Jurkat, Clone E6-1 (cell line): Measurements from ENCODE around the gene FBXW7.

Experiments used
- DNase-seq: peaks from one replicate; pipeline ENCODE4 v3.0.0-alpha.2; 2011; ENCODE audit warnings: low read depth, low spot score
- H3K4me3 ChIP-seq: 2 replicates; pipeline ENCODE4 v1.5.1; 2011; ENCODE audit warnings: mild to moderate bottlenecking, low read length, control low read depth, moderate library complexity

Gene FBXW7

GRCh38 chr4:152454398-152455011 lies 81.4 kb downstream of the FBXW7 start:
- peak; percentile 35 for DNase-seq
- no peak overlapping the region for H3K4me3 ChIP-seq

GRCh38 chr4:152451496-152451895 lies 84.4 kb downstream of the FBXW7 start:
- DNase-seq = no peak

GRCh38 chr4:152448854-152449253 lies 87.0 kb downstream of the FBXW7 start:
- no peak overlapping the region for H3K4me3 ChIP-seq
- DNase-seq = no peak

More at GRCh38 chr4:152451496-152451895, 84.4 kb downstream of the FBXW7 start:
- H3K4me3 ChIP-seq = no peak overlapping the region

GRCh38 chr4:152448038-152448707 lies 87.7 kb downstream of the FBXW7 start:
- no peak overlapping the region for H3K4me3 ChIP-seq
- DNase-seq = no peak

- no peak overlapping the region for H3K4me3 ChIP-seq
- no peak for DNase-seq
Observed at GRCh38 chr4:152443859-152444258, 92.0 kb downstream of the FBXW7 start.

- DNase-seq = no peak
- H3K4me3 ChIP-seq = no peak overlapping the region
Observed at GRCh38 chr4:152437561-152437960, 98.3 kb downstream of the FBXW7 start.

- no peak for DNase-seq
- H3K4me3 ChIP-seq = no peak overlapping the region
Observed at GRCh38 chr4:152436384-152436783, 99.5 kb downstream of the FBXW7 start.

- no peak overlapping the region for H3K4me3 ChIP-seq
- no peak for DNase-seq
Observed at GRCh38 chr4:152434011-152434410, 101.9 kb downstream of the FBXW7 start.

GRCh38 chr4:152431784-152432183 lies 104.1 kb downstream of the FBXW7 start:
- no peak for DNase-seq
- H3K4me3 ChIP-seq = no peak overlapping the region

- H3K4me3 ChIP-seq = no peak overlapping the region
- DNase-seq = no peak
Observed at GRCh38 chr4:152431291-152431690, 104.6 kb downstream of the FBXW7 start.

GRCh38 chr4:152430507-152430906 lies 105.4 kb downstream of the FBXW7 start:
- DNase-seq = no peak

GRCh38 chr4:152427981-152428380 lies 107.9 kb downstream of the FBXW7 start:
- no peak for DNase-seq
- H3K4me3 ChIP-seq = no peak overlapping the region

More at GRCh38 chr4:152430507-152430906, 105.4 kb downstream of the FBXW7 start:
- H3K4me3 ChIP-seq = no peak overlapping the region

- H3K4me3 ChIP-seq = no peak overlapping the region
- no peak for DNase-seq
Observed at GRCh38 chr4:152424977-152425376, 110.9 kb downstream of the FBXW7 start.

- DNase-seq = no peak
- H3K4me3 ChIP-seq = no peak overlapping the region
Observed at GRCh38 chr4:152424396-152424795, 111.5 kb downstream of the FBXW7 start.

GRCh38 chr4:152422817-152423320 lies 113.0 kb downstream of the FBXW7 start:
- no peak overlapping the region for H3K4me3 ChIP-seq
- DNase-seq = no peak

GRCh38 chr4:152421576-152421975 lies 114.3 kb downstream of the FBXW7 start:
- DNase-seq = no peak
- no peak overlapping the region for H3K4me3 ChIP-seq

- peak; percentile 35 for DNase-seq
- H3K4me3 ChIP-seq = no peak overlapping the region
Observed at GRCh38 chr4:152419809-152420208, 116.1 kb downstream of the FBXW7 start.

GRCh38 chr4:152417673-152418072 lies 118.2 kb downstream of the FBXW7 start:
- no peak overlapping the region for H3K4me3 ChIP-seq
- DNase-seq = no peak

- no peak overlapping the region for H3K4me3 ChIP-seq
- no peak for DNase-seq
Observed at GRCh38 chr4:152415980-152416379, 119.9 kb downstream of the FBXW7 start.

GRCh38 chr4:152408514-152409327 lies 127.2 kb downstream of the FBXW7 start:
- peak; percentile 47 for DNase-seq
- no peak overlapping the region for H3K4me3 ChIP-seq
